ENCODE results near the gene ARSG. TPM values are rescaled to one million over a fixed set of nuclear protein-coding genes. Genes with fewer than 3 reads are reported as not detected.

ARSG gene
- total and polyA plus RNA-seq, 2 of the 4 experiments (the other 2 are of a cell fraction) = 2.9 to 3.0 TPM

- Histone ChIP-seq H4K20me1 (ENCODE audit: insufficient read depth, low read length) (no peaks in the 10 kb centered on the region), H3K4me1 (ENCODE audit: control insufficient read depth, insufficient read depth, low read length) (peaks cover 9% of the 10 kb centered on the region), H3K27ac (ENCODE audit: insufficient read depth, low read length) (no peak overlapping the region), H2AFZ (replicated peaks; ENCODE audit: low read length, poor library complexity) (no peak overlapping the region), H4K5ac (ENCODE audit: low read depth, low read length) (no peak overlapping the region), H3K36me3 (ENCODE audit: control insufficient read depth, insufficient read depth, low read length) (no peaks in the 10 kb centered on the region), H3K9ac (ENCODE audit: low read depth, low read length) (no peak overlapping the region), H3K4me2 (ENCODE audit: low read depth, low read length) (no peak overlapping the region), H3K27me3 (ENCODE audit: control insufficient read depth, insufficient read depth, low read length) (no peaks in the 10 kb centered on the region), H3K23ac (ENCODE audit: low read depth, low read length) (no peak overlapping the region; the same call in 1 of the 2 replicates), H3K9me3 (ENCODE audit: control insufficient read depth, insufficient read depth, low read length) (no peaks in the 10 kb centered on the region), H2AK9ac (replicated peaks; ENCODE audit: low read depth, low read length, poor library complexity) (no peak overlapping the region), H3K79me1 (ENCODE audit: low read depth in 1 of 2, low read length in 2 of 2) (peaks cover 0 to 4% of the 10 kb centered on the region in 2 experiments; a peak in 1 of 4 replicates), H3K4ac (ENCODE audit: low read depth, low read length) (no peak overlapping the region), H3K14ac (replicated peaks; ENCODE audit: low read depth, low read length) (no peak overlapping the region), H3K18ac (ENCODE audit: low read depth, low read length) (no peak overlapping the region), H3K4me3 (ENCODE audit: insufficient read depth, low read depth, low read length) (no peak overlapping the region), H2BK5ac (ENCODE audit: low read depth, low read length, poor library complexity, severe bottlenecking) (no peak overlapping the region), H4K91ac (ENCODE audit: insufficient read depth, low read depth, low read length) (no peak overlapping the region), H2BK120ac (ENCODE audit: low read depth, low read length) (peak overlapping the region; percentile 79), H3K56ac (ENCODE audit: extremely low read depth, insufficient read depth, low read length) (no peak overlapping the region), H3K9me1 (ENCODE audit: insufficient read depth, low read length) (peaks cover 15% of the 10 kb centered on the region), H4K8ac (ENCODE audit: low read depth in 2 of 2, low read length in 2 of 2) (no peak overlapping the region), H2AK5ac (ENCODE audit: low read depth, low read length) (0 out of 2 replicates have a peak overlapping the region, but pooled peaks have one; percentile 33), H2BK20ac (ENCODE audit: low read depth, low read length) (peak overlapping the region; percentile 25; the same call in 1 of the 2 replicates), H2BK15ac (ENCODE audit: low read depth, low read length) (no peak overlapping the region; the same call in 2 of the 3 replicates)
- TF ChIP-seq CEBPB (IDR thresholded peaks at IDR 0.05; ENCODE audit: low read depth, low read length) (no peak), ELK1 (IDR thresholded peaks at IDR 0.05; ENCODE audit: borderline replicate concordance, low read depth, low read length) (no peak), CHD1 (IDR thresholded peaks at IDR 0.05; ENCODE audit: low read depth, low read length) (no peak), NFE2L2 (IDR thresholded peaks at IDR 0.05; ENCODE audit: low read depth, low read length) (no peak), RAD21 (IDR thresholded peaks at IDR 0.05; ENCODE audit: low read length) (no peak), RCOR1 (IDR thresholded peaks at IDR 0.05; ENCODE audit: insufficient replicate concordance, low read length) (no peak), USF2 (IDR thresholded peaks at IDR 0.05; ENCODE audit: low read depth, low read length) (no peak), MAFK (IDR thresholded peaks at IDR 0.05; ENCODE audit: low read depth, low read length) (no peak), BHLHE40 (IDR thresholded peaks at IDR 0.05; ENCODE audit: low read depth, low read length) (no peak), FOS (IDR thresholded peaks at IDR 0.05; ENCODE audit: low read depth, low read length) (no peak), SMC3 (IDR thresholded peaks at IDR 0.05; ENCODE audit: low read depth, low read length) (no peak), MAZ (IDR thresholded peaks at IDR 0.05; ENCODE audit: borderline replicate concordance, low read depth, low read length) (no peak), MXI1 (IDR thresholded peaks at IDR 0.05; ENCODE audit: borderline replicate concordance, low read depth, low read length) (no peak)
- intact Hi-C loops (cut with micrococcal nuclease) = no loop called here
- CTCF ChIA-PET = interaction anchor here (6.1 kb wide), 1 partner anchor 10 kb away, joined by 27 read pairs; no protein-coding TSS in a partner anchor
- WGBS, 2 experiments (ENCODE audit: extremely low coverage in 2 of 2, insufficient read length in 1 of 2) = no CpG with 5 or more reads among the region's 7 CpGs
- dilution Hi-C loops (cut with HindIII; ENCODE audit: low sequenced_read_pairs, unreplicated experiment) = no loop called here
- POLR2A ChIA-PET (ENCODE audit: unreplicated experiment) = no interaction called here
- BruUV-seq (replicated peaks) = no TSS peak
- no peak for ATAC-seq (ENCODE audit: low read depth)
- in situ Hi-C loops (cut with MboI; ENCODE audit: low sequenced_read_pairs) = no loop called here
- DNase-seq = no peak
Measured at GRCh38 chr17:68389041-68389440, 97.7 kb downstream of the ARSG start.

Data from IMR-90 (cell line).